PC-3 (cell line): ENCODE results near the gene SIAH2.

Experiments used
- CTCF ChIP-seq: fragments of 300-600 bp; sonication (generic); conservative IDR thresholded peaks from 2 replicates; pipeline ENCODE4 v1.5.1; 2017; ENCODE audit warnings: antibody characterized with exemption, low read depth, mild to moderate bottlenecking, low read length
- EZH2 ChIP-seq: fragments of 300-600 bp; sonication (generic); IDR thresholded peaks from one replicate; pipeline ENCODE4 v1.6.1; 2017; ENCODE audit warnings: antibody characterized with exemption, mild to moderate bottlenecking, low read length; ENCODE audit not compliant: unreplicated experiment

DNA sequence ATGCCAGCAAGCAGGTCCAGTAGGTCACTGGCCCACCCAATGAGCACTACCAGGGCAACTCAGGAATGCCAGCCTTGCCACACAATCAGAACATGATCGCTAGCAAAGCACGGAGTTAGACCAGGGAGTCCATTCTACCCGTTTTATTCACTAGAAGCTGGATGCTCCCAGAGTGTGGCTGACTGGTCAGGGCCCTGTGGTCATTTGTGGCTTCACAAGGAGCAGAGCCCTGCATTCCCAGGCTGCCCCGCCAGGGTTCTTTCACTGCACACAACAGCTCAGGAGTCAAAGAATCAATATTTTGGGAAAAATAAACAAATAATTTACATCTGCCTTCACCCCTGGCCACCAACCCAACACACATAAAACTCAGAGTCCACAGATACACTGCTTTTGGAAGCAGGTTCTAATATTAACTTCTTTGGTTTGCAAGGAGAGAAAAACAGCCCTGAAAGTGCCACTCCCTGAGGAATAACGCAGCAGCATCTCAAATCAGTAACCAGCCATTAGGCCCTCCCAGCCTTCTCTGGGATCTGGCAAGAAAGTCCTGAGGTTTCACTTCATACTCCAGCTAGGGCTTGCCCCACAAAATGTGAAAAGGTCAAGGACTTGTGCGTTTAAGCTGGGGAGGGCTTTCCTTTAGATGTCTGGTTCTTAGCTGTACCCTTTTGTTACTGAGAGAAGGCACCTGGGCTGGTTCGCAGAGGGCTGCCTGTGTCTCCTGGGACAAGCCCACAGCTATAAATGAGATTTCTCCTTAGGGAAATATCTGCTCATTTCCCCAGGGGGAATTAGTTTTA, 16.0 kb downstream of the SIAH2 start:
- TF ChIP-seq EZH2 (no peak), CTCF (no peak)
